DOHH2 (cell line): ENCODE results near the gene USF2.

Experiments
- CTCF ChIP-seq: fragments of 200-600 bp; sonication (generic); IDR thresholded peaks from one replicate; pipeline ENCODE4 v1.5.1; 2014; ENCODE audit warnings: antibody characterized with exemption, mild to moderate bottlenecking, low read depth, low read length; ENCODE audit not compliant: poor library complexity, severe bottlenecking
- EZH2phosphoT487 ChIP-seq: fragments of 200-600 bp; sonication (generic); IDR thresholded peaks from 2 replicates; pipeline ENCODE4 v1.6.1; 2017; ENCODE audit warnings: borderline replicate concordance, mild to moderate bottlenecking, antibody characterized with exemption, low read length, moderate library complexity, mixed read lengths

- no peak for TF ChIP-seq EZH2phosphoT487
- TF ChIP-seq CTCF, result no peak
Observed at GRCh38 chr19:35293808-35294207, 25.0 kb downstream of the USF2 start.
